Suppressor macrophage (primary cell): ENCODE results near the gene MTA1.

Source experiments
- DNase-seq, 4 experiments: peaks; one replicate each; pipeline ENCODE4 v3.0.0-alpha.2; 2020 to 2022

MTA1 gene

GRCh38 chr14:105500726-105501101, 81.1 kb downstream of the MTA1 start:
- DNase-seq = no peak

- DNase-seq = no peak
These were observed 82.1 kb downstream of the MTA1 start for GRCh38 chr14:105501504-105502291.

GRCh38 chr14:105502446-105503295, 83.0 kb downstream of the MTA1 start:
- no peak for DNase-seq

GRCh38 chr14:105503296-105503640, 83.6 kb downstream of the MTA1 start:
- no peak for DNase-seq

GRCh38 chr14:105503935-105504692, 84.5 kb downstream of the MTA1 start:
- DNase-seq = no peak

GRCh38 chr14:105505101-105505500, 85.5 kb downstream of the MTA1 start:
- no peak for DNase-seq

- DNase-seq = no peak
These were observed 87.6 kb downstream of the MTA1 start for GRCh38 chr14:105507247-105507646.

GRCh38 chr14:105508069-105508468, 88.4 kb downstream of the MTA1 start:
- no peak for DNase-seq

GRCh38 chr14:105508601-105509000, 89.0 kb downstream of the MTA1 start:
- no peak for DNase-seq

GRCh38 chr14:105517096-105517495, 97.5 kb downstream of the MTA1 start:
- no peak for DNase-seq

- DNase-seq = no peak
These were observed 100.5 kb downstream of the MTA1 start for GRCh38 chr14:105519946-105520698.
